ENCODE measurements around the gene ALLC. TPM values are rescaled to one million over a fixed set of nuclear protein-coding genes. Genes with fewer than 3 reads are reported as not detected.
A peak's percentile ranks its signal among the peaks of the same experiment; 100 is the strongest.
"Not testable (repeated sequence)": the region's sequence is repeated elsewhere in the genome, so short reads cannot be mapped to it uniquely, and the experiment has no call there.

ALLC gene
- total RNA-seq (2022) (not detected in 2 replicates), Bru-seq, nascent RNA (percentile 12 among the genes with signal in this experiment), BruChase-seq, experiment 1, labeled RNA remaining after a 2-hour chase (percentile 15 among the genes with signal in this experiment), BruChase-seq, experiment 2, labeled RNA remaining after a 6-hour chase (percentile 20 among the genes with signal in this experiment)
- long read RNA-seq, result 0 reads

GRCh38 chr2:3657881-3658280, at the start of gene ALLC:
Gene ALLC (plus strand): TSS chr2:3658200. CDS start chr2:3671158, 12,958 bp downstream.
- H3K4me3 ChIP-seq (ENCODE audit: low read depth, low read length), result no peak within 1 kb of the TSS
- intact Hi-C loops (cut with micrococcal nuclease; ENCODE audit: unreplicated experiment), result no loop called here
- no peaks in the 10 kb centered on the region for H3K4me1 Mint-ChIP-seq (ENCODE audit: low read depth, unreplicated experiment)
- H3K9me3 Mint-ChIP-seq (ENCODE audit: unreplicated experiment), result no peaks in the 10 kb centered on the region
- no peaks in the 10 kb centered on the region for H3K4me1 ChIP-seq
- no peak for TF ChIP-seq CTCF (IDR thresholded peaks at IDR 0.05; ENCODE audit: insufficient read depth in 1 of 2, low read depth in 1 of 2, low read length in 1 of 2, severe bottlenecking in 1 of 2, unreplicated experiment in 1 of 2)
- no peaks in the 10 kb centered on the region for H3K27me3 Mint-ChIP-seq (ENCODE audit: insufficient read depth, unreplicated experiment)
- no peaks in the 10 kb centered on the region for H3K36me3 Mint-ChIP-seq (ENCODE audit: insufficient read depth, unreplicated experiment)
- POLR2A ChIA-PET, result no interaction called here
- no peaks in the 10 kb centered on the region for H3K36me3 ChIP-seq (ENCODE audit: control insufficient read depth, insufficient read depth, low read length)
- H3K4me3 Mint-ChIP-seq (ENCODE audit: unreplicated experiment), result no peak within 1 kb of the TSS
- CTCF ChIA-PET, result no interaction called here
- H3K27me3 ChIP-seq (replicated peaks; ENCODE audit: control insufficient read depth, insufficient read depth, low read length), result no peaks in the 10 kb centered on the region
- H3K27ac Mint-ChIP-seq (ENCODE audit: unreplicated experiment), result no peak within 1 kb of the TSS
- BruUV-seq (replicated peaks), result no TSS peak
- no peak for DNase-seq
- H3K9me3 ChIP-seq, result no peaks in the 10 kb centered on the region

- ChIA-PET POLR2A (no interaction called here), CTCF (no interaction called here)
- Mint-ChIP-seq H3K27me3 (ENCODE audit: insufficient read depth, unreplicated experiment) (no peaks in the 10 kb centered on the region), H3K4me1 (ENCODE audit: low read depth, unreplicated experiment) (no peaks in the 10 kb centered on the region), H3K9me3 (ENCODE audit: unreplicated experiment) (no peaks in the 10 kb centered on the region), H3K36me3 (ENCODE audit: insufficient read depth, unreplicated experiment) (no peaks in the 10 kb centered on the region), H3K4me3 (ENCODE audit: unreplicated experiment) (no peak overlapping the region), H3K27ac (ENCODE audit: unreplicated experiment) (no peak overlapping the region)
- Histone ChIP-seq H3K9me3 (no peaks in the 10 kb centered on the region), H3K4me1 (no peaks in the 10 kb centered on the region), H3K4me3 (ENCODE audit: low read depth, low read length) (no peak overlapping the region), H3K27me3 (replicated peaks; ENCODE audit: control insufficient read depth, insufficient read depth, low read length) (no peaks in the 10 kb centered on the region), H3K36me3 (ENCODE audit: control insufficient read depth, insufficient read depth, low read length) (no peaks in the 10 kb centered on the region; the same call in 1 of the 2 replicates)
- peak in 1 of 2 experiments; percentile 12 for DNase-seq
- intact Hi-C loops (cut with micrococcal nuclease; ENCODE audit: unreplicated experiment), result no loop called here
- BruUV-seq (replicated peaks), result no TSS peak
- TF ChIP-seq CTCF (IDR thresholded peaks at IDR 0.05; ENCODE audit: insufficient read depth in 1 of 2, low read depth in 1 of 2, low read length in 1 of 2, severe bottlenecking in 1 of 2, unreplicated experiment in 1 of 2), result no peak
Measured at GRCh38 chr2:3608373-3609278, 49.4 kb upstream of the ALLC start.

DNA sequence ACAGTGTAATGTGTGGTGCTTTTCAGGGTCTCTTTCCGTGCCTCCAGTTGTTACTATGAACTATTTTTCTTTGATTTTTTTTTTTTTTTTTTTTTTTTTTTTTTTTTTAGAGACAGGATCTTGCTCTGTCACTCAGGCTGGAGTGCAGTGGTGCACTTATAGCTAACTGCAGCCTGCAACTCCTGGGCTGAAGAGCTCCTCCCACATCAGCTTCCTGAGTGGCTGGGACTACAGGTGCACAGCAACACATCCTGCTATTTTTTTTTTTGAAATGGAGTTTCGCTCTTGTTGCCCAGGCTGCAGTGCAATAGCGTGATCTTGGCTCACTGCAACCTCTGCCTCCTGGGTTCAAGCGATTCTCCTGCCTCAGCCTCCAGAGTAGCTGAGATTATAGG, 48.7 kb upstream of the ALLC start:
- CTCF ChIA-PET, result not testable (repeated sequence)

More for the DNA sequence above, 48.7 kb upstream of the ALLC start:
- POLR2A ChIA-PET; H3K4me1 ChIP-seq; H3K36me3 ChIP-seq (ENCODE audit: control insufficient read depth, insufficient read depth, low read length); H3K36me3 Mint-ChIP-seq (ENCODE audit: insufficient read depth, unreplicated experiment); BruUV-seq (replicated peaks); H3K4me3 Mint-ChIP-seq (ENCODE audit: unreplicated experiment); intact Hi-C loops (cut with micrococcal nuclease; ENCODE audit: unreplicated experiment); H3K4me3 ChIP-seq (ENCODE audit: low read depth, low read length); H3K27me3 ChIP-seq (replicated peaks; ENCODE audit: control insufficient read depth, insufficient read depth, low read length); H3K4me1 Mint-ChIP-seq (ENCODE audit: low read depth, unreplicated experiment); DNase-seq; H3K9me3 Mint-ChIP-seq (ENCODE audit: unreplicated experiment); H3K9me3 ChIP-seq; H3K27me3 Mint-ChIP-seq (ENCODE audit: insufficient read depth, unreplicated experiment); H3K27ac Mint-ChIP-seq (ENCODE audit: unreplicated experiment): not testable (repeated sequence)

Measured in Caco-2 (cell line).